GM19372 (cell line): ENCODE measurements around the gene MIA3.
"Not testable (repeated sequence)": the region's sequence is repeated elsewhere in the genome, so short reads cannot be mapped to it uniquely, and the experiment has no call there.

Experiments
- ATAC-seq: cut with Tn5 transposase; IDR thresholded peaks from one replicate; pipeline ENCODE4 v1.9.1; 2021; ENCODE audit warnings: mild to moderate bottlenecking, low read depth, moderate library complexity; ENCODE audit not compliant: unreplicated experiment

Gene MIA3, protein sequence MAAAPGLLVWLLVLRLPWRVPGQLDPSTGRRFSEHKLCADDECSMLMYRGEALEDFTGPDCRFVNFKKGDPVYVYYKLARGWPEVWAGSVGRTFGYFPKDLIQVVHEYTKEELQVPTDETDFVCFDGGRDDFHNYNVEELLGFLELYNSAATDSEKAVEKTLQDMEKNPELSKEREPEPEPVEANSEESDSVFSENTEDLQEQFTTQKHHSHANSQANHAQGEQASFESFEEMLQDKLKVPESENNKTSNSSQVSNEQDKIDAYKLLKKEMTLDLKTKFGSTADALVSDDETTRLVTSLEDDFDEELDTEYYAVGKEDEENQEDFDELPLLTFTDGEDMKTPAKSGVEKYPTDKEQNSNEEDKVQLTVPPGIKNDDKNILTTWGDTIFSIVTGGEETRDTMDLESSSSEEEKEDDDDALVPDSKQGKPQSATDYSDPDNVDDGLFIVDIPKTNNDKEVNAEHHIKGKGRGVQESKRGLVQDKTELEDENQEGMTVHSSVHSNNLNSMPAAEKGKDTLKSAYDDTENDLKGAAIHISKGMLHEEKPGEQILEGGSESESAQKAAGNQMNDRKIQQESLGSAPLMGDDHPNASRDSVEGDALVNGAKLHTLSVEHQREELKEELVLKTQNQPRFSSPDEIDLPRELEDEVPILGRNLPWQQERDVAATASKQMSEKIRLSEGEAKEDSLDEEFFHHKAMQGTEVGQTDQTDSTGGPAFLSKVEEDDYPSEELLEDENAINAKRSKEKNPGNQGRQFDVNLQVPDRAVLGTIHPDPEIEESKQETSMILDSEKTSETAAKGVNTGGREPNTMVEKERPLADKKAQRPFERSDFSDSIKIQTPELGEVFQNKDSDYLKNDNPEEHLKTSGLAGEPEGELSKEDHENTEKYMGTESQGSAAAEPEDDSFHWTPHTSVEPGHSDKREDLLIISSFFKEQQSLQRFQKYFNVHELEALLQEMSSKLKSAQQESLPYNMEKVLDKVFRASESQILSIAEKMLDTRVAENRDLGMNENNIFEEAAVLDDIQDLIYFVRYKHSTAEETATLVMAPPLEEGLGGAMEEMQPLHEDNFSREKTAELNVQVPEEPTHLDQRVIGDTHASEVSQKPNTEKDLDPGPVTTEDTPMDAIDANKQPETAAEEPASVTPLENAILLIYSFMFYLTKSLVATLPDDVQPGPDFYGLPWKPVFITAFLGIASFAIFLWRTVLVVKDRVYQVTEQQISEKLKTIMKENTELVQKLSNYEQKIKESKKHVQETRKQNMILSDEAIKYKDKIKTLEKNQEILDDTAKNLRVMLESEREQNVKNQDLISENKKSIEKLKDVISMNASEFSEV (N-terminal part only)

DNA sequence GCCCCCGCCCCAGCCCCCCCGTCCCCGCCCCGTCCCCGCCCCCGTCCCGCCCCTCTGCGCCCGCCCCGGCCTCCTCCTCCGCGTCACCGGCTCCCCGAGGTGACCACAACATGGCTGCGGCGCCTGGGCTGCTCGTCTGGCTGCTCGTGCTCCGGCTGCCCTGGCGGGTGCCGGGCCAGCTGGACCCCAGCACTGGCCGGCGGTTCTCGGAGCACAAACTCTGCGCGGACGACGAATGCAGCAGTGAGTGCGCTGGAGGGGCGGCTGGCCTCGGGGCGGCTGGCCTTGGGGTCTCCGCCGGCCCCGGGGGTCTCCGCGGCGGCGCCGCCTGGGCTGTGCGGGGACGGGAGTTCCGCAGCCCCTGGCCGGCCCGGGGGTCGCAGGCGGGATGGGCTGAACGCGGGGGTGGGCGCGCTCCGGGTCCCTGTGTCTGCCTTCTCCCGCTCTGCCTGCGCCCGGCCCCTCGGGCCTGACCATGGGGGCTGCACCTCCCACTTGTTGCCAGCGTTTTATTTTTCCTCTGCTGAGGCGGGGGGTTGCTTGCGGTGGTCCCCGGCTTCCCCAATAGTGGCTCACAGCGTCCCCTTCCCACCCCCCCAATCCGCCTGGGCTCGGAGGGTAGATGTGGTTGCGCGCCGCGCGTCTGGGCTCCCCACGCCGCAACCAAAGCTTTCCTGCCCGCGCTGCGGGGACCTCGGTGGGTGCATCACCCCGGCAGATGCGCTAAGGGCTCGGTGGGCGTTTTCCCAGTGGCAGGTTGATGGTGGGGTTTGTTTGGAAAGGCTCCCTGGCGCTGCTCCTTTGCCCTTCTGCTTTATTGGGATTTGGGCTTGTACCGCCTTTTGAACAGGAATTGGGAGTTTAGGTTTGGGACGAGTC is at the start of gene MIA3:
Gene MIA3 (plus strand): TSS at position 97 of the 879 bp plus-strand sequence. CDS start 14 bp downstream, at position 111.
- ATAC-seq, result peak; percentile 48

- ATAC-seq, result no peak
Measured at GRCh38 chr1:222570837-222571236, 47.1 kb upstream of the MIA3 start.

DNA sequence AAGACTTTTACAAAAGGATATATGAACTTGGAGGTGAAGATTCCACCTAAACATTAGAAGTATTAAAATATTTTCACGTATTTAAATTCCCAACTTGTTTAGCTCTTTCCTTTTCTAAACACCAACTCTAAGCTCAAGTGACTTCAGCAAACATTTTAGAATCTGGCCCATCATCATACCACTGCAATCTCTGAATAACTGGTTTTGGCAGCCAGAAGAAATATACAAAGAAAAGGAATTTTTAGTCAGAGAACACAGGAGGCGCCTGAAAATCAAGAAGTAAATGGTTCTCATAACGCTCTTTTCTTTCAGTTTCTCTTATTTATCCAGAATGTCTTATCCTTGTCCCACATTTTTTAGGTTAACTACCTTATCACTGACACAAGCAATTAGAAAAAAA is 38.6 kb upstream of the MIA3 start:
- no peak for ATAC-seq

GRCh38 chr1:222582099-222582774 is 35.7 kb upstream of the MIA3 start:
- ATAC-seq, result no peak

GRCh38 chr1:222583079-222583478 is 34.8 kb upstream of the MIA3 start:
- ATAC-seq, result peak; percentile 92

DNA sequence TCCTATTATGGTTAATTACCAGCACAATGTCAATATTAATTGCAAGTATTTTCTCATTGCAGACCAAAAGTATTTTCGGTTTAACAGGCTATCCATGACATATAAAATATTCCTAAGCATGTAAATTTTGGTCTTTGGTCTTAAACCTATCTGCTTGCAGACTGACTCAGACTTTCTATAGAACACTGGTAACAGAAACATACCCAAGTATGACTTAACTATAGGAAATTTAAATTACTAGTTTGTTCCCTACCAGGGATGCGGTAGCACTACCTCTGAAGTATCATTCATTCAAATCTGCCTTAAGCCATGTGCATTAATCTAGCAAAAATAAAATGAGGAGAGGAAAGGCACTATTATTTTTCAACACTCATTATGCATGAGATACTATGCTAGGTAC is 31.1 kb upstream of the MIA3 start:
- ATAC-seq, result no peak

GRCh38 chr1:222588135-222588534 is 29.8 kb upstream of the MIA3 start:
- no peak for ATAC-seq

DNA sequence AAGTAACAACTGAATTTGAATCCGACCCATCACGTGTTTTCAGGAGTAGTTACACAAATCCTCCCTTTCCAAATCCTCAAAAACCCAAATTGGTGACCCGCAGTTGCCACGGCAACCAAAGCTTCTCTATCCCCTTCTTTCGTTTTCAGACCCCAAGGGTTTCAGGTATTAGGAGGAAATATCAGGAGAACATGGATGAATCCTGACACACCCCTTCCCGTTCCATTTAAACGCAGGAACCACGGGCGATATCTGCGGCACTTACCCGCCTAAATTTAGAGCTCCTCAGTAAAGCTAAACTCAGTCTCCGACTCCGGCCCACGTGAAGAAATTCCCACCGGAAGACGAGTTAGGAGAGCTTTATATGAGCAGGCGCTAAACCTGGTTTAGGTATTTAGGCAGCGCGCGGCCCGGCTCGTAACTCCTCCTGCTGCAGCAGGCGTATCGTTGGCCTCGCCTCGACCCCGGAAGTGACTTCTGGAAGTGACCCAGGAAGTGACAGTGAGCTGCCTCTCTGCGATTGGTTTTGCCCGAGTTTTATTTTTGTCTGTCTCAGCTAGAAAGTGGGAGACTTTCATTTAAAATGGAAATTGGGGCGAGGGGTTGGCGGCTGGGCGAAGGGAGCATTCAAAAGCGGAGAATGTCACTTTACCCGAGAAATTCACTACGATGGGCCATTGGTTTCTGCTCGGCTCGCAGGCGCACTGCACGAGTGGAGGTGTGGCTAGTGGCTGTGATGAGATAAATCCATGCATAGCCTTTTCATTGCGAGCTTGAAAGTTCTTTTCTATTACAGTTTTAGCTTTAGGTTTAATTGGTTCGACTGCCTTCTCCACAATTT is 28.2 kb upstream of the MIA3 start, which contains the start of gene TAF1A:
Gene TAF1A (minus strand): TSS at position 472 of the 841 bp plus-strand sequence.
- ATAC-seq, result peak; percentile 100

GRCh38 chr1:222592171-222592570 is 25.7 kb upstream of the MIA3 start:
- no peak for ATAC-seq

GRCh38 chr1:222594789-222595188 is 23.1 kb upstream of the MIA3 start:
- no peak for ATAC-seq

- no peak for ATAC-seq
Measured at GRCh38 chr1:222596696-222597095, 21.2 kb upstream of the MIA3 start.

- no peak for ATAC-seq
Measured at GRCh38 chr1:222600281-222600680, 17.6 kb upstream of the MIA3 start.

DNA sequence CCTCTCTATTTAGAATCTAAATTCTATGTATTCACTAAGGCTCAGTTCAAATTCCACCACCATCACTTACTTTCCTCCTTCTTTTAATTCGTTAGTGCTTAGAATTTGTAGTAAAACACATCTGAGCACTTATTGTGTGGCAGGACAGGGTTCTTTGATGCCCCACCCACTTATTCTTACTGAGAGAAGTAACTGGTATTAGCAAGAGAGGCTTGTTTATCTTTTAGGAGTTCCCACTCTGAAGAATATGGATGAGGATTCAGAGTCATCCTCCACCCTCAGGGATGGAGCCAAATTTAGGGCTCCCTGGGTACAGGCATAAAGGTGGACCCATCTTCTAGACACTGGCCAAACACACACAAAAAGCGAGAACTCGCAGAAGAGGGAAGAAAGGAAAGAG is 16.6 kb upstream of the MIA3 start:
- ATAC-seq, result no peak

- ATAC-seq, result no peak
Measured at GRCh38 chr1:222606757-222607156, 11.1 kb upstream of the MIA3 start.

DNA sequence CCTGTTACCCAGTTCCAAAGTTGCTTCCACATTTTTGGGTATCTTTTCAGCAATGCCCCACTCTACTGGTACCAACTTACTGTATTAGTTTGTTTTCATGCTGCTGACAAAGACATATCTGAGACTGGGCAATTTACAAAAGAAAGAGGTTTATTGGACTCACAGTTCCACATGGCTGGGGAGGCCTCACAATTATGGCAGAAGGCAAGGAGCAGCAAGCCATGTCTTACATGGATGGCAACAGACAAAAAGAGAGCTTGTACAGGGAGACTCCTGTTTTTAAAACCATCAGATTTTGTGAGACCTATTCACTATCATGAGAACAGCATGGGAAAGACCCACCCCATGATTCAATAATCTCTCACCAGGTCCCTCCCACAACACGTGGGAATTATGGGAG is 8.8 kb upstream of the MIA3 start:
- ATAC-seq, result not testable (repeated sequence)

GRCh38 chr1:222610728-222611127 is 7.2 kb upstream of the MIA3 start:
- ATAC-seq, result no peak

- ATAC-seq, result no peak
Measured at GRCh38 chr1:222613627-222614026, 4.3 kb upstream of the MIA3 start.

- ATAC-seq, result no peak
Measured at GRCh38 chr1:222616525-222616924, 1.4 kb upstream of the MIA3 start.
